SU-DHL-6 (cell line): ENCODE measurements around the gene HLA-DOA.

ENCODE experiments used
- H2AFZ ChIP-seq: fragments of 200-600 bp; sonication (generic); 2 replicates; pipeline ENCODE4 v1.6.1; 2014; ENCODE audit warnings: low read depth, mild to moderate bottlenecking, moderate library complexity, mixed read lengths, antibody characterized with exemption, low read length; ENCODE audit not compliant: severe bottlenecking
- H3F3A ChIP-seq: fragments of 200-600 bp; shearing (Covaris generic); 2 replicates; pipeline ENCODE4 v1.6.0; 2016; ENCODE audit warnings: antibody characterized with exemption, mild to moderate bottlenecking; ENCODE audit not compliant: insufficient read depth
- H3K27ac ChIP-seq: fragments of 200-600 bp; sonication (generic); 2 replicates; pipeline ENCODE4 v1.5.1; 2016; ENCODE audit warnings: low read depth, mild to moderate bottlenecking, low read length, moderate library complexity, mixed read lengths
- H3K27me3 ChIP-seq: fragments of 200-600 bp; sonication (generic), shearing (Covaris generic); 2 replicates; pipeline ENCODE4 v1.6.0; 2014; ENCODE audit warnings: mild to moderate bottlenecking, low read length
- H3K36me3 ChIP-seq: fragments of 200-600 bp; sonication (generic); 2 replicates; pipeline ENCODE4 v1.6.1; 2014; ENCODE audit warnings: mild to moderate bottlenecking, low read length, mixed read lengths
- H3K4me2 ChIP-seq: fragments of 300-600, 200-600 bp; shearing (Covaris generic), sonication (generic); 2 replicates; pipeline ENCODE4 v1.6.0; 2014; ENCODE audit warnings: low read length, low read depth, mild to moderate bottlenecking; ENCODE audit not compliant: poor library complexity, severe bottlenecking
- H3K4me3 ChIP-seq: fragments of 200-600 bp; sonication (generic); 2 replicates; pipeline ENCODE4 v1.5.1; 2014; ENCODE audit warnings: antibody characterized with exemption, low read length, mild to moderate bottlenecking, mixed read lengths; ENCODE audit not compliant: insufficient read depth, poor library complexity, severe bottlenecking
- H3K79me2 ChIP-seq: fragments of 200-600 bp; sonication (generic); 2 replicates; pipeline ENCODE4 v1.6.1; 2014; ENCODE audit warnings: mild to moderate bottlenecking, low read length, moderate library complexity; ENCODE audit not compliant: insufficient read depth
- H3K9ac ChIP-seq: fragments of 200-600 bp; sonication (generic); 2 replicates; pipeline ENCODE4 v1.7.0; 2014; ENCODE audit warnings: mild to moderate bottlenecking, low read length
- H3K9me2 ChIP-seq: fragments of 200-600 bp; sonication (generic); replicated peaks from 2 replicates; pipeline ENCODE4 v1.6.1; 2014; ENCODE audit warnings: low read length; ENCODE audit not compliant: insufficient read depth
- H3K9me3 ChIP-seq: fragments of 200-600 bp; sonication (generic); 2 replicates; pipeline ENCODE4 v1.6.1; 2014; ENCODE audit warnings: low read length, mixed read lengths; ENCODE audit not compliant: insufficient read depth
- H4K20me1 ChIP-seq: fragments of 200-600 bp; sonication (generic); 2 replicates; pipeline ENCODE4 v1.6.1; 2014; ENCODE audit warnings: low read depth, mild to moderate bottlenecking, antibody characterized with exemption, low read length, moderate library complexity, mixed read lengths
- EZH2phosphoT487 ChIP-seq: fragments of 200-600 bp; sonication (generic), shearing (Covaris generic); conservative IDR thresholded peaks from 2 replicates; pipeline ENCODE4 v1.6.1; 2018; ENCODE audit warnings: mild to moderate bottlenecking, antibody characterized with exemption, low read length, moderate library complexity, mixed read lengths
- TF ChIP-seq, protein P1 (sequence below): fragments of 200-600 bp; sonication (generic); IDR thresholded peaks from one replicate; pipeline ENCODE4 v1.5.1; 2017; ENCODE audit warnings: antibody characterized with exemption, mild to moderate bottlenecking, low read length, moderate library complexity; ENCODE audit not compliant: insufficient read depth, poor library complexity, severe bottlenecking

The HLA-DOA gene

DNA sequence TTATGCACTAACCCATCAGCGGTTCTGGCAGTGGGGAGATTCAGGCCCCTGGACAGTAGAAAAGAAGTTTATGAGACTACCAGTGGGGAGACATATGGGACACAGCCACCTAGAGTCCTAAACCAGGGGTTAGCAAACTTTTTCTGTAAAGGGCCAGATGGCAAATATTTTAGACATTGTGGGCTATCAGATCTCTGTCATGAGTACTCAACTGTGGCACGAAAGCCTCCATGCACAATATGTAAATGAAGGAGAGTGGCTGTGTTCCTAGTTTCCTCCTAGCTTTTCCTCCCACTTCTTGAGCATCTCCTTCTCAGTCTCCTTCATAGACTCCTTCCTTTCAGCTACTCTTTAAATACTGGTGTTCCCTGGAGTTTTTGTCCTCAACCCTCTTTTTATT lies 53.2 kb downstream of the HLA-DOA start:
- Histone ChIP-seq H3K9ac (peak overlapping the region; percentile 26), H3K4me2 (peak overlapping the region; percentile 33), H2AFZ (no peak overlapping the region), H3F3A (peaks cover 46% of the 10 kb centered on the region), H3K27me3 (no peaks in the 10 kb centered on the region), H3K27ac (peak overlapping the region; percentile 63), H3K4me3 (no peak overlapping the region), H3K79me2 (peaks cover 22% of the 10 kb centered on the region), H3K9me3 (no peaks in the 10 kb centered on the region), H3K36me3 (no peaks in the 10 kb centered on the region), H4K20me1 (no peaks in the 10 kb centered on the region), H3K9me2 (no peaks in the 10 kb centered on the region)
- TF ChIP-seq EZH2phosphoT487 = no peak
- TF ChIP-seq, protein P1, sequence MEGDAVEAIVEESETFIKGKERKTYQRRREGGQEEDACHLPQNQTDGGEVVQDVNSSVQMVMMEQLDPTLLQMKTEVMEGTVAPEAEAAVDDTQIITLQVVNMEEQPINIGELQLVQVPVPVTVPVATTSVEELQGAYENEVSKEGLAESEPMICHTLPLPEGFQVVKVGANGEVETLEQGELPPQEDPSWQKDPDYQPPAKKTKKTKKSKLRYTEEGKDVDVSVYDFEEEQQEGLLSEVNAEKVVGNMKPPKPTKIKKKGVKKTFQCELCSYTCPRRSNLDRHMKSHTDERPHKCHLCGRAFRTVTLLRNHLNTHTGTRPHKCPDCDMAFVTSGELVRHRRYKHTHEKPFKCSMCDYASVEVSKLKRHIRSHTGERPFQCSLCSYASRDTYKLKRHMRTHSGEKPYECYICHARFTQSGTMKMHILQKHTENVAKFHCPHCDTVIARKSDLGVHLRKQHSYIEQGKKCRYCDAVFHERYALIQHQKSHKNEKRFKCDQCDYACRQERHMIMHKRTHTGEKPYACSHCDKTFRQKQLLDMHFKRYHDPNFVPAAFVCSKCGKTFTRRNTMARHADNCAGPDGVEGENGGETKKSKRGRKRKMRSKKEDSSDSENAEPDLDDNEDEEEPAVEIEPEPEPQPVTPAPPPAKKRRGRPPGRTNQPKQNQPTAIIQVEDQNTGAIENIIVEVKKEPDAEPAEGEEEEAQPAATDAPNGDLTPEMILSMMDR = no peak

DNA sequence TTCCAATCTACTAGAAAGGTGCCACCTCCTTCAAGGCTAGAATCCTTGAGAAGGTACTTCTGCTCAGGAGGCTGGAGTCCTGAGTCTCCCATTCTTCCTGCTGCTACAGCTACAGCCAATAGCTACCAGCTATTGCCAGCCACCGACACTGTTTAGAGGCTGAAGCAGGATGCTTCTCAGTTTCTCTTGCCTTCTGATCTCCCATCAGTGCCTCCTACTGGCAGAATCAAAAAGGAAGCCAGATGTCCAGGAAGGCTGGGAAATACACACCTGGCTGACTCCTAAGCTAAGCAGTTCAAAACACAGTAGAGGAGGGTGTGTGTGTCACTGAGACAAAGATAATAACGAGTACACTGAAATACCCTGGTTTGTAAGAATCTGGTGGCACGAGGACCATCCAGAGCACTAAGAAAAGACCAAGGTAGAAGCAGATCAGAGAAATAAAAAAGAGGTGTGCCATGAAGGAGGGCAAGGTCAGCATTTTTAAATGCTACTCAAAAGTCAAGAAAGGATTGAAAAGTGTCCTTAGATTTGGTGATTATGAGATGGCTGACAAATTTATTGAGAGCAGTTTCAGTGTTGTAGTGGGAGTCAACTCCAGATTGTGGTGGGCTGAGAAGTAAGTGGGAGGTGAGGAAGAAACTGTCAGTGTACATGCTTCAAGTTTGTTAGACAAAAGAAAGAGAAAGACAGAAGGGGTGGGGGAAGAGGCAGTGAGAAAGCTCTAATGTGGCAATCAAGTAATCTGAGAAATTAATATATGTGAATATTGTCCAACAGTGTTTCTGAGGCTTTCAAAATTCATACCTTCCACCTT lies 54.2 kb downstream of the HLA-DOA start:
- H3K4me2 ChIP-seq = peak overlapping the region; percentile 33
- peaks cover 25% of the 10 kb centered on the region for H3K79me2 ChIP-seq
- no peak overlapping the region for H3K4me3 ChIP-seq
- no peaks in the 10 kb centered on the region for H3K9me3 ChIP-seq
- no peaks in the 10 kb centered on the region for H3K9me2 ChIP-seq
- no peaks in the 10 kb centered on the region for H3K27me3 ChIP-seq
- peak overlapping the region; percentile 26 for H3K9ac ChIP-seq
- H3K36me3 ChIP-seq = no peaks in the 10 kb centered on the region
- peak overlapping the region; percentile 63 for H3K27ac ChIP-seq
- no peak for TF ChIP-seq EZH2phosphoT487
- TF ChIP-seq, protein P1 = peak; percentile 88
- no peaks in the 10 kb centered on the region for H4K20me1 ChIP-seq
- H2AFZ ChIP-seq = no peak overlapping the region
- H3F3A ChIP-seq = peaks cover 51% of the 10 kb centered on the region

DNA sequence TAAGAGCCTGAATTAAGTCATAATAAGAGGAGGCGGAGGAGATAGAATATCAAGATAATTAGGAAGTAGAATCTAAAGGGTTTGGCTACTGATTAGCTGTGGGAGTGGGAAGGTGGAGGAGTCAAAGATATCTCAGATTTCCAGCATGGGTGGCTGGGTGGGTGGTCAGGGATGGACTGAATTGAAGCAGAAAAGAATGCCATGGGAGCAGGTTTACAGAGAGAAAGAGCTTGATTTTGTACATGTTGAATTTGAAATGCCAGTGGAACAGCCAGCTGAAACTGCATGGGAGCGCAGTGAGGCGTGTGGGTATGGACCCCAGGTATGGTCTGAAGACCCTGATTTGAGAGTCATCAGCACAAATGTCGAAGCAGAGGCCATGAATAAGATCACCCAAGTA lies 55.1 kb downstream of the HLA-DOA start:
- Histone ChIP-seq H3K9ac (no peak overlapping the region), H4K20me1 (no peaks in the 10 kb centered on the region), H3K36me3 (no peaks in the 10 kb centered on the region), H3K79me2 (peaks cover 34% of the 10 kb centered on the region), H2AFZ (no peak overlapping the region), H3K4me3 (no peak overlapping the region), H3K27ac (peak overlapping the region; percentile 75; the same call in 1 of the 2 replicates), H3K4me2 (no peak overlapping the region), H3K27me3 (no peaks in the 10 kb centered on the region), H3K9me2 (no peaks in the 10 kb centered on the region), H3F3A (peaks cover 56% of the 10 kb centered on the region), H3K9me3 (no peaks in the 10 kb centered on the region)
- TF ChIP-seq EZH2phosphoT487 = no peak
- TF ChIP-seq, protein P1 = no peak
